ENCODE measurements around the gene TOR1AIP2. TPM values are rescaled to one million over a fixed set of nuclear protein-coding genes. Genes with fewer than 3 reads are reported as not detected.

TOR1AIP2 gene
- polyA plus RNA-seq, 4 donors: 27.8 to 36.0 (median 31.6) TPM

DNA sequence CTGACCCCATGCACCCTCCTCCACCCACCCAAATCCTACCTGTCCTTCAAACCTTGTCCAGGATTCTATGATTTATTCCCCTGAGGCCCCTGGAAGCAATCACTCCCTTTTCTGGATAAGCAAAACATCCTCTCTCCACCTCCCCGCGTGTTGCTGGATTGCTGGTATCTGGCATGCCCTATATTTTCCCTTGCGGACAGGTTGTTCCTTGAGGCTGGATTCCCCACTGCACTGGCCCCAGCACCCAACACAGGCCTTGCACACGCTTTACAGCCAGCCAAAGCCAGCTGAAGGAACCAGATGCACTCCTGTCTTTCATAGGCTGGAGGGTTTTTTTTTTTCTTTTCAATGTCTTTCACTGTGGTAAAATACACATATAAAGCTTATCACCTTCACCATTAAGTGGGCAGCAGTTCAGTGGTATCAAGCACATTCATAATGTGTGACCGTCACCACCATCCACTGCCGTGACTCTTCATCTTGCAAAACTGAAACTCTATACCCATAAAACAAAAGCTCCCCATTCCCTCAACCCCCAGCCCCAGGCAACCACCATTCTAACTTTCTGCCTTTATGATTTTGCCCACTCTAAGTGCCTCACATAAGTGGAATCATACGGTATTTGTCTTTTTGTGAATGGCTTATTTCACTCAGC lies 50.9 kb downstream of the TOR1AIP2 start:
- no peak for DNase-seq (ENCODE audit: low read depth in 4 of 4, low spot score in 3 of 4)

GRCh38 chr1:179825798-179826460 lies 51.7 kb downstream of the TOR1AIP2 start:
- DNase-seq (ENCODE audit: low read depth in 4 of 4, low spot score in 3 of 4): no peak

DNA sequence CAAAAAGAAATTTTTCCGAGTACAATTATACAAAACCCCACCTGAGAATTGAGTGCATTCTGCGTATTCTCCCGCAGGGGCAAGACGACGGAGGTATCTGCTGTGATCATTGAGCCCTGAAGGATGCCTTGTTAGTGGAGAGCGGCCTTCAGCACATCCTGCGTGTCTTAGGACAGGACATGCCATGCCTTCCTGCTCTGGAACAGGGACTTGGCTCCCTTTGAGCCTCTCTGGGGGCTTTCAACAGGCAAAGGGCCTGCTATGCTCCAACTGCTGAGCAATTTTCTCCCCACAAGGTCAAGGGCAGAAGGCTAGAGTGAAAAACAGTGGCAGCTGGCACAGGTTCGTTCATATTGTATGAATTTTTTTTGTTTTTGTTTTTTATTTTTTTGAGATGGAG lies 52.4 kb downstream of the TOR1AIP2 start:
- DNase-seq (ENCODE audit: low read depth in 4 of 4, low spot score in 3 of 4): no peak

DNA sequence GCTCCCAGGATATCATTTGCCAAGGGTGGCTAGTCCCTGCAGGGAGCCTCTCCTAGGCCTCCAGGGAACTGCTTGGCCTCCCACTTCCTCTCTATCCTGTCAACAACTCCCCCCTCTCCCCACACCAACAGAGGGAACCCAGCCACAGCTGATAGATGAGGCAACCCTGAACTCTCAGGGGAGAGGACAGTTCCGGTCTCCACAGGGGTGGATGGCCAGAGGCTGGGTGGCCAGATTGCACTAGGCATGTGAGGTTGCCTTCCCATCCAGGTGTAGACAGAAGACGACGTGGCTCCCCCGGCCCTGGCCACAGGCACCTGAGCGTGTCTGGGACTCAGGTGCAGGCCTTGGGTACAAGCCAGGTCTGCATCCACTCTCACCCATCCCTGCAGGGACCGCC lies 53.3 kb downstream of the TOR1AIP2 start:
- no peak for DNase-seq (ENCODE audit: low read depth in 4 of 4, low spot score in 3 of 4)

- DNase-seq (ENCODE audit: low read depth in 4 of 4, low spot score in 3 of 4): no peak
Measured at GRCh38 chr1:179823693-179824092, 53.9 kb downstream of the TOR1AIP2 start.

DNA sequence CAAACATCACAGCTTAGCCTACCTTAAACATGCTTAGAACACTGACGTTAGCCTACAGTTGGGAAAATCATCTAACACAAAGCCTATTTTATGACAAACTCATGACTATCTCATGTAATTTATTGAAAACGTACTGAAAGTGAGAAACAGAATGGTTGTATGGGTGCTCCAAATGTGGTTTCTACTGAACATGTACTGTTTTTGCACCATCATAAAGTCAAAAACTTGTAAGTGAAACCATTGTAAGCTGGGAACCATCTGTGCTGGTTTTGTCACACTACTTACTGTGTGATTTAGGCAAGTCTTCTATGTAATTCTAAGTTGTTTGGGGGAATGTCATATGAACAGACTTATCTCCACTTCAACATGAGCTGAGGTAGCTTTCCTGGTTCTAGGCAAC lies 55.5 kb downstream of the TOR1AIP2 start:
- no peak for DNase-seq (ENCODE audit: low read depth in 4 of 4, low spot score in 3 of 4)

DNA sequence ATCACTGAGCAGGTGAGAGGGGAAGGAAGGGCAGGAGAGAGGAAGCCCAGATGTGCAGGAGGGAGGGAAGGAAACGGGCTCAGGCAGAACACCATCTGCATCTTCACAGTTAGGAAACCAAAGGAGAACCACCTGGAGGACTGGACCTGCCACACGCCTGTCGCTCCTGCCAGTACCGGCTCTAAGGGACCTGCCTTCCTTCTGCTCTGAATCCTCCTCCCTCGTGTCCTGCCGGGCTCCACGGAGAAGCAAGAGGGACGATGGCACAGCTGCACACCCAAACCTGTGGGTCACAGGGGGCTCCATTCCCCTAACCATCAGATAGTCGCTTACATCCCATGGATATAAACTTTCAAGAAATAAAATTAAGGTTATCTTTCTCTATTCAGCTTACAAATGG lies 56.1 kb downstream of the TOR1AIP2 start:
- DNase-seq (ENCODE audit: low read depth in 4 of 4, low spot score in 3 of 4): no peak

DNA sequence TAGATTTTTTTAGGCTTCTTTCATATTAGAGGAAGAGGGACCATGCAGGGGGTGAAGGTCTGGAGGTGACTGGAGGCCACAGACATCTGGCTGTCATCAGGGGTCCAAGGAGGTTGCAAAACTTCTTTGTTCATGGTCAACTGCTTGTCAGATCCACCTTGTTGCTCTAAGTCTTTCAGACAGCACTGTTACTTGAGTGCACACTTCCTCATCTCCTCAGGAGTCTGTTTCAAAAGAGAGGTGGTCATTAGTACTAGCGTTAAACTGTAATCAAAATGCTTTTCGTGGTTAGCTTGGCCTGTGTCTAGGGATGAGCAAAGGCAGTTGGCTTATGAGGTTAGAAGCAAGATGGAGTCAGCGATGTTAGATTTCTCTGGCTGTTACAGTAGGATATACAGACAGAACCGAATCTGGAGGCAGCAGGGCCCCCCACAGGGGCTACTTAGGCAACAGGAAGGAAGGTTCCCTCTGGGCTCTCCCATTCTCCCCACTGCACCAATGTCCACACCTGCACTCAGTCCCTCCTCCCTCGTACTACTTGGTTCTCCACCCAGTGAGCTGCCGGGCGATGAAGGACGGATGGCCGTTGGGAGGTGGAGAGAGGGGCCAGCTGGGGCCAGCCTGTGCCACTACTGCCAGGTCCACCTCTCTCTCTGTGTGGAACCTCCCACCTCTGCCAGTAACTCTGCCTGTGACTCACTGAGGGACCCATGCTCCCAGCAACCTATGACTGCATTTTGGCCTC lies 57.2 kb downstream of the TOR1AIP2 start:
- no peak for DNase-seq (ENCODE audit: low read depth in 4 of 4, low spot score in 3 of 4)

- DNase-seq (ENCODE audit: low read depth in 4 of 4, low spot score in 3 of 4): peak in 1 of 4 donors; percentile 27
Measured at GRCh38 chr1:179818743-179819173, 58.8 kb downstream of the TOR1AIP2 start.

GRCh38 chr1:179818260-179818659 lies 59.3 kb downstream of the TOR1AIP2 start:
- no peak for DNase-seq (ENCODE audit: low read depth in 4 of 4, low spot score in 3 of 4)

DNA sequence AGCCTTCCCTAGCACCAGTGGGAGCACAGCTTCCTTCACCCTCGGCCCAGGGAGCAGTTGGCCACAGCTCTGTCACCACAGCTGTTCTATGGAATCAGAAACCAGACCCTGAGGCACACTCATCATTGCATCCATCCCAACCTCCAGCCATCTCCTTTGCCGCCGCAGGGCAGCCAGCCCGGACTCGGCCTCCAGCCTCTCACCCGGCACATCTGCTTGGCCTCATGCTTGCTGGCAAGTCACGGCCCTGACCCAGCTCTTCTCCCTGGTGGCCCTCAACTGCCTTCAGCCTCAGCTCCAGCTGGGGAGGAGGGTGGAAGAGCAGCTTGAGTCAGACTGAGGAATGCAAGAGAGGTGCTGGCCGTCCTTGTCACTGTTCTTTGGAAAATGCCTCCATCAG lies 59.8 kb downstream of the TOR1AIP2 start:
- no peak for DNase-seq (ENCODE audit: low read depth in 4 of 4, low spot score in 3 of 4)

DNA sequence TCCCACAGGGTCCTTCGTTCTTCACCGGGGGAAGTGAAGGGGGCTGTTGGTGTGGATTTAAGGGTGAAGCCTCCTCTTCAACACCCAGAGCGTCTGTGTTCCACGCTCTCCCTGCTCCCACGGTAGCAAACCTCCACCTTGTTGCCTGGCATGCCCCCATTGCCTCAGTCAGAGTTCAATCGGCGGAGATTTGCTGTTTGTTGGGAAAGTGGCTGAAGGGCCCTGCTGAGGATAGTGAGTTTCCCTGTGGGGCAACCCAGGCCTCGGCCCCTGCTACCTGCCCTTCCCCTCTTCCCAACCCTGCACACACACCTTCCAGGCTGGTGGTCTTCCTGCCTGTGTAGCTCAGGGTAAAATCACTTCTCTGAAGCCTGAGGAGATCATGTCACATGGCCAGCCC lies 60.5 kb downstream of the TOR1AIP2 start:
- DNase-seq (ENCODE audit: low read depth in 4 of 4, low spot score in 3 of 4): no peak

GRCh38 chr1:179816196-179816960 lies 61.2 kb downstream of the TOR1AIP2 start:
- DNase-seq (ENCODE audit: low read depth in 4 of 4, low spot score in 3 of 4): no peak

DNA sequence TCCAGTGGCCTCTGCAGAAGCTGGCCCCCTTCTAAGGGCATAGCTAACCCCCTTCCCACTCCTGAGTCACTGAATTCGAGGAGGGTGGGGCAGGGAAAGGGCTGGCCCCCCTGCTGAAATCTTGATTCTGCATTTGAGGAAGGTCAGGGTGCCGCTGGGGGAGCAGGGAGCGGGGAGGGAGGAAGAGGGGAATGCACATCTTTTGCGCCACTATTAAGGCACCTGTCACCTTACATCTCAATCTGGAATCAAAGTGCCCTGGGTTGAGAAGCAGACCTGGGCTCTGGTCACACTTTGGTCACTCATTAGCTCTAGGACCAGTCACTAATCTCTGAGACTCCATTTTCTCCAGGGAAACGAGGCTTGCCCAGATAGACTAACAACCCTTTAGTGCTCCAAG lies 62.0 kb downstream of the TOR1AIP2 start:
- DNase-seq (ENCODE audit: low read depth in 4 of 4, low spot score in 3 of 4): no peak

GRCh38 chr1:179814546-179814838 lies 63.1 kb downstream of the TOR1AIP2 start:
- DNase-seq (ENCODE audit: low read depth in 4 of 4, low spot score in 3 of 4): no peak

GRCh38 chr1:179813626-179814545 lies 63.7 kb downstream of the TOR1AIP2 start:
- no peak for DNase-seq (ENCODE audit: low read depth in 4 of 4, low spot score in 3 of 4)

GRCh38 chr1:179812501-179813292 lies 64.9 kb downstream of the TOR1AIP2 start:
- no peak for DNase-seq (ENCODE audit: low read depth in 4 of 4, low spot score in 3 of 4)

DNA sequence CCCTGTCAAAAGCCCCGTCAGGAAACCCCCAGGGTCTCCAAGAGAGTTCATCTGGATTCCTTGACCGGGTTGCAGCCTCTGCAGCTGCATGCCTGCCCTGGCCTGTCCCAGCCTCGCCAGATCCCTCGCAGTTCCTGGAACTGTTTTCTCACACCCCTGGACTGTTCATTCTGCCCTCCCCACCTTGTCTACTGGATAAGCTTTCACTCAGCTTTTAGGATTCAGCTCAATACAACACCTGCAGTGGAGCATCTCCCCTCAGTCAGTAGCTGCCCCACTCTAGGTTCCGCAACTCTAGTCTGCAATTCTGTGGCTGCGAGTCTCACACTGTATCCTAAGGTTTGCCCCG lies 67.3 kb downstream of the TOR1AIP2 start:
- DNase-seq (ENCODE audit: low read depth in 4 of 4, low spot score in 3 of 4): no peak
